ENCODE data around the gene OR2T6.
"Not testable (repeated sequence)": the region's sequence is repeated elsewhere in the genome, so short reads cannot be mapped to it uniquely, and the experiment has no call there.

OR2T6 gene

GRCh38 chr1:248433811-248434415 is 58.4 kb downstream of the OR2T6 start:
- DNase-seq (ENCODE audit: low read depth): not testable (repeated sequence)

- not testable (repeated sequence) for DNase-seq (ENCODE audit: low read depth)
These were observed 59.4 kb downstream of the OR2T6 start for GRCh38 chr1:248434913-248435312.

DNA sequence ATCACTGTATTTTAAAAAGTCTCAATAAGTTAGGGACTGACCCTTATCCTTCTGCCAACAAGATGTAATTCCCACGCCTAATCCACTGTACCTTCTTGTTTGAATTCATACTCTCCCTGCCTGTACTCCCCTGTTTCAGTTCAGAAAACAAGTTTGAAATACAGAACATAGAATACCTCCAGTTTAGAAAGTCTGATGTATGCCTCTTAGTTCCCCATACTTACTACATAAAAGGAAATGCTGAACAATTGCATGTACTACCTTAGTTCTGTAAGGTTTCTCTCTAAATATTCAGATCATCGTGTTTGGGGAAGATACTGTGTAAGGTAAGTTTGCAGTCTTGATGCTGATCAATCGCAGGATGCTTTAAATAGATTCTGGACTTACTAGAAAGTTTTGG is 60.8 kb downstream of the OR2T6 start:
- not testable (repeated sequence) for DNase-seq (ENCODE audit: low read depth)

- DNase-seq (ENCODE audit: low read depth): not testable (repeated sequence)
These were observed 63.1 kb downstream of the OR2T6 start for GRCh38 chr1:248438668-248439067.

GRCh38 chr1:248439283-248439682 is 63.7 kb downstream of the OR2T6 start:
- not testable (repeated sequence) for DNase-seq (ENCODE audit: low read depth)

Measured in stimulated activated CD8-positive, alpha-beta memory T cell treated with anti-CD3 and anti-CD28 coated beads, Interleukin-7, amount 100 ng/mL, for 24 hours (primary cell).